ENCODE data around the gene CLIP4.
"Not testable (repeated sequence)": the region's sequence is repeated elsewhere in the genome, so short reads cannot be mapped to it uniquely, and the experiment has no call there.

The CLIP4 gene

DNA sequence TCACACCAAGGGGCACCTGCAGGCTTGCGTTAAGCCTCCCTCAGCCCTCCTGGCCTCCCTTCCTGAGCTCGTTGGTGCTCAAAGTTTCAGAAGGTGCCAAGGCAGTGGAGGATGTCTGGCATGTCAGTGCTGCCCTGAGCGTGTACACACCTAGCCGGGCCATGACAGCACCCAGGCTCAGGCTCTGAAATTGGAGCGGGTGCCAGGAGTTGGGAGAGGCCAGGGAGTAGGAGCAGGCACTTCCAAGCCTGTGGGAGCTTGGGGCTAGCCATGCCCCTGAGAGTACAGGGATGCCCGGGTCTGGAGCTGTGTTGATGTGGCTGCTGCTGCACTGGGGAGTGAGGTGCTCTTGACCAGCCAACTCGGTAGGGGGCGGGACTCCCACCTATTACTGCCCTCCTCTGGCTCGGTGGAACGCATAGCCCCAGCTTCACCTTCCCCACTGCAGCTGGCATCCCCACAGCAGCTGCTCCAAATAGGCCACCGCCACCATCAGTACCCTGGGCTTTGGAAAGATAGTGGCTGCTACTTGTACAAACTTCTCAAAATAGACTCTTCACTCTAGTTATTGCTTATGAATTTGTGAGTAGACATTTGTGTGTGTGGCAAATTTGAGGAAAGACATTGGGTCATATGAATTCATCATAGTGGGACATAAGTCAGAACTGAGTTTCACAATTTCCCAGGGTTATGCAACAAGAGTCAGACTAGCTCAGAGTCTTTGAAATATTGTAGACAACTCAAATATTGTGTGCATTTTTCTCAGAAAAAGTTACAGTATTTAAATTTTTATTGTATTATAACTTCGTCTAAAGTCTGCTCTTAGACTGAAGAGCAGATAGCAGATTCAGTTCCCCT lies 34.1 kb upstream of the CLIP4 start:
- Histone ChIP-seq H3K9me3 (ENCODE audit: insufficient read depth, low read length, severe bottlenecking) (peaks cover 23% of the 10 kb centered on the region), H3K79me2 (ENCODE audit: insufficient read depth, low read length) (no peaks in the 10 kb centered on the region), H3K4me3 (ENCODE audit: low read depth in 1 of 2, low read length in 2 of 2) (no peak overlapping the region), H3K4me1 (ENCODE audit: insufficient read depth, low read length) (no peaks in the 10 kb centered on the region), H4K20me1 (ENCODE audit: insufficient read depth, low read length) (no peaks in the 10 kb centered on the region), H3K36me3 (ENCODE audit: insufficient read depth, low read length) (no peaks in the 10 kb centered on the region), H3K9ac (ENCODE audit: low read depth, low read length) (no peak overlapping the region), H3K4me2 (ENCODE audit: insufficient read depth, low read length) (no peak overlapping the region), H2AFZ (ENCODE audit: low read depth, low read length) (no peak overlapping the region), H3K27me3 (ENCODE audit: insufficient read depth, low read length, poor library complexity) (no peaks in the 10 kb centered on the region), H3K27ac (ENCODE audit: low read length) (no peak overlapping the region)
- ATAC-seq (ENCODE audit: insufficient read depth, low read depth) (no peak), DNase-seq (no peak)
- TF ChIP-seq EZH2 (IDR thresholded peaks at IDR 0.05; ENCODE audit: borderline replicate concordance, low read depth, low read length, severe bottlenecking): no peak
- TF ChIP-seq, protein P1, sequence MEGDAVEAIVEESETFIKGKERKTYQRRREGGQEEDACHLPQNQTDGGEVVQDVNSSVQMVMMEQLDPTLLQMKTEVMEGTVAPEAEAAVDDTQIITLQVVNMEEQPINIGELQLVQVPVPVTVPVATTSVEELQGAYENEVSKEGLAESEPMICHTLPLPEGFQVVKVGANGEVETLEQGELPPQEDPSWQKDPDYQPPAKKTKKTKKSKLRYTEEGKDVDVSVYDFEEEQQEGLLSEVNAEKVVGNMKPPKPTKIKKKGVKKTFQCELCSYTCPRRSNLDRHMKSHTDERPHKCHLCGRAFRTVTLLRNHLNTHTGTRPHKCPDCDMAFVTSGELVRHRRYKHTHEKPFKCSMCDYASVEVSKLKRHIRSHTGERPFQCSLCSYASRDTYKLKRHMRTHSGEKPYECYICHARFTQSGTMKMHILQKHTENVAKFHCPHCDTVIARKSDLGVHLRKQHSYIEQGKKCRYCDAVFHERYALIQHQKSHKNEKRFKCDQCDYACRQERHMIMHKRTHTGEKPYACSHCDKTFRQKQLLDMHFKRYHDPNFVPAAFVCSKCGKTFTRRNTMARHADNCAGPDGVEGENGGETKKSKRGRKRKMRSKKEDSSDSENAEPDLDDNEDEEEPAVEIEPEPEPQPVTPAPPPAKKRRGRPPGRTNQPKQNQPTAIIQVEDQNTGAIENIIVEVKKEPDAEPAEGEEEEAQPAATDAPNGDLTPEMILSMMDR (IDR thresholded peaks at IDR 0.05; ENCODE audit: borderline replicate concordance, extremely low read depth, low read length, poor library complexity, severe bottlenecking): no peak

DNA sequence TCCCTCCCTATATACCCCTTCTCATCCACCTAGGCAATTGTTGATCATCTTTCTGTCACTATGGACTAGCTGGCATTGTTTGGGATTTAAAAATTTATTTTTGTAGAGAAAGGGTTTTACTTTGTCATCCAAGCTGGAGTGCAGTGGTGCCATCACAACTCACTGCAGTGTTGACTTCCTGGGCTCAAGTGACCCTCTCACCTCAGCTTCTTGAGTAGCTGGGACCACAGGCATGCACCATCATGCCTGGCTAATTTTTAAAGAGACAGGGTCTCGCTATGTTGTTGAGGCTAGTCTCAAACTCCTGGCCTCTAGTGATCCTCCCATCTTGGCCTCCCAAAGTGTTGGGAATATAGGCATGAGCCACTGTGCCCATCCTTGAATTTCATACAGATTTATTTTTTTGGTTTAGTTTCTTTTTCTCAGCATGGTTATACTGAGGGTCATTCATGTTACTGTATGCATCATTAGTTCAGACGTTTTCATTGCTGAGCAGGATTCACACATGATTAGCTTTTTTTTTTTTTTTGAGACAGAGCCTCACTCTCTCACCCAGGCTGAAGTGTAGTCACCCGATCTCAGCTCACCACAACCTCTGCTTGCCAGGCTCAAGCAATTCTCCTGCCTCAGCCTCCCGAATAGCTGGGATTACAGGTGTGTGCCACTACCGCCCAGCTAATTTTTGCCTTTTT lies 32.3 kb upstream of the CLIP4 start:
- H2AFZ ChIP-seq (ENCODE audit: low read depth, low read length): no peak overlapping the region
- no peak overlapping the region for H3K4me2 ChIP-seq (ENCODE audit: insufficient read depth, low read length)
- no peaks in the 10 kb centered on the region for H3K79me2 ChIP-seq (ENCODE audit: insufficient read depth, low read length)
- no peaks in the 10 kb centered on the region for H3K36me3 ChIP-seq (ENCODE audit: insufficient read depth, low read length)
- no peak for DNase-seq
- ATAC-seq (ENCODE audit: insufficient read depth, low read depth): no peak
- H4K20me1 ChIP-seq (ENCODE audit: insufficient read depth, low read length): no peaks in the 10 kb centered on the region
- no peak overlapping the region for H3K27ac ChIP-seq (ENCODE audit: low read length)
- H3K9me3 ChIP-seq (ENCODE audit: insufficient read depth, low read length, severe bottlenecking): peaks cover 23% of the 10 kb centered on the region
- H3K4me1 ChIP-seq (ENCODE audit: insufficient read depth, low read length): no peaks in the 10 kb centered on the region
- no peak overlapping the region for H3K9ac ChIP-seq (ENCODE audit: low read depth, low read length)
- no peak for TF ChIP-seq EZH2 (IDR thresholded peaks at IDR 0.05; ENCODE audit: borderline replicate concordance, low read depth, low read length, severe bottlenecking)
- TF ChIP-seq, protein P1 (IDR thresholded peaks at IDR 0.05; ENCODE audit: borderline replicate concordance, extremely low read depth, low read length, poor library complexity, severe bottlenecking): no peak
- no peaks in the 10 kb centered on the region for H3K27me3 ChIP-seq (ENCODE audit: insufficient read depth, low read length, poor library complexity)
- H3K4me3 ChIP-seq (ENCODE audit: low read depth in 1 of 2, low read length in 2 of 2): no peak overlapping the region

DNA sequence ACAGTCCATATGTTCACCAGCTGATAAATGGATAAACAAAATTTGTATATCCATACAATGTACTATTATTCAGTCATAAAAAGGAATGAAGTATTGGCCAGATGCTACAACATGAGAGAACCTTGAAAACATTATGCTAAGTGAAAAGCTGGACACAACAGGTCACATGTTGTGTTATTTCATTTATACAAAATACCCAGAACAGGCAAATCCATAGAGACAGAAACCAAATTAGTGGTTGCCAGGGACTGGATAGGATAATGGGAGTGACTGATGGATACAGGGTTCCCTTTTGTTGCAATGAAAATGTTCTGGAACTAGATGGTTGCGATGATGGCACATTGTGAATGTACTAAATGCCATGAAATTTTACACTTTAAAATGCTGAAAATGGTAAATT lies 30.7 kb upstream of the CLIP4 start:
- no peak overlapping the region for H3K4me3 ChIP-seq (ENCODE audit: low read depth in 1 of 2, low read length in 2 of 2)
- no peaks in the 10 kb centered on the region for H4K20me1 ChIP-seq (ENCODE audit: insufficient read depth, low read length)
- H3K36me3 ChIP-seq (ENCODE audit: insufficient read depth, low read length): no peaks in the 10 kb centered on the region
- H3K9me3 ChIP-seq (ENCODE audit: insufficient read depth, low read length, severe bottlenecking): peaks cover 17% of the 10 kb centered on the region
- no peak overlapping the region for H2AFZ ChIP-seq (ENCODE audit: low read depth, low read length)
- no peaks in the 10 kb centered on the region for H3K79me2 ChIP-seq (ENCODE audit: insufficient read depth, low read length)
- H3K27ac ChIP-seq (ENCODE audit: low read length): no peak overlapping the region
- ATAC-seq (ENCODE audit: insufficient read depth, low read depth): no peak
- H3K4me1 ChIP-seq (ENCODE audit: insufficient read depth, low read length): no peaks in the 10 kb centered on the region
- TF ChIP-seq EZH2 (IDR thresholded peaks at IDR 0.05; ENCODE audit: borderline replicate concordance, low read depth, low read length, severe bottlenecking): no peak
- TF ChIP-seq, protein P1 (IDR thresholded peaks at IDR 0.05; ENCODE audit: borderline replicate concordance, extremely low read depth, low read length, poor library complexity, severe bottlenecking): no peak
- H3K27me3 ChIP-seq (ENCODE audit: insufficient read depth, low read length, poor library complexity): no peaks in the 10 kb centered on the region
- H3K9ac ChIP-seq (ENCODE audit: low read depth, low read length): no peak overlapping the region
- DNase-seq: no peak
- no peak overlapping the region for H3K4me2 ChIP-seq (ENCODE audit: insufficient read depth, low read length)

DNA sequence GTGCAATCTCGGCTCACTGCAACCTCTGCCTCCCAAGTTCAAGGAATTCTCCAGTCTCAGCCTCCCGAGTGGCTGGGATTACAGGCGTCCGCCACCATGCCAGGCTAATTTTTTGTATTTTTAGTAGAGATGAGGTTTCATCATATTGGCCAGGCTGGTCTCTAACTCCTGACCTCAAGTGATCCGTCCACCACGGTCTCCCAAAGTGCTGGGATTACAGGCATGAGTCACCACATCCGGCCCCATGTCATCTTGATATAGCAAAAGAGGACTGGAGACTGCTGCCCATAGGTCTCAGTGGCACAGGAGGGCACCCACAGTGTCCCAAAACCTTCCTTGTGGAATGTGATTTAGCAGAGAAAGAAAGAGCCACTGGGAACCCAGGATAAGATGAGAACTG lies 24.9 kb upstream of the CLIP4 start:
- H3K9ac ChIP-seq (ENCODE audit: low read depth, low read length); H2AFZ ChIP-seq (ENCODE audit: low read depth, low read length): not testable (repeated sequence)

More for the DNA sequence above, 24.9 kb upstream of the CLIP4 start:
- H3K36me3 ChIP-seq (ENCODE audit: insufficient read depth, low read length); H3K4me3 ChIP-seq (ENCODE audit: low read depth in 1 of 2, low read length in 2 of 2); H3K79me2 ChIP-seq (ENCODE audit: insufficient read depth, low read length); H3K27me3 ChIP-seq (ENCODE audit: insufficient read depth, low read length, poor library complexity); ATAC-seq (ENCODE audit: insufficient read depth, low read depth); H3K27ac ChIP-seq (ENCODE audit: low read length); H3K4me1 ChIP-seq (ENCODE audit: insufficient read depth, low read length); H4K20me1 ChIP-seq (ENCODE audit: insufficient read depth, low read length); H3K9me3 ChIP-seq (ENCODE audit: insufficient read depth, low read length, severe bottlenecking); DNase-seq; H3K4me2 ChIP-seq (ENCODE audit: insufficient read depth, low read length): not testable (repeated sequence)

All from DND-41 (cell line).